ENCODE results near the gene ZNF212. TPM values are rescaled to one million over a fixed set of nuclear protein-coding genes. Genes with fewer than 3 reads are reported as not detected.

ZNF212 gene
- total and polyA plus RNA-seq, 9 of the 15 experiments (the other 6 are each of a cell fraction or from before 2014, with no cell fraction given), result 1.8 to 21.4 (median 7.2) TPM

DNA sequence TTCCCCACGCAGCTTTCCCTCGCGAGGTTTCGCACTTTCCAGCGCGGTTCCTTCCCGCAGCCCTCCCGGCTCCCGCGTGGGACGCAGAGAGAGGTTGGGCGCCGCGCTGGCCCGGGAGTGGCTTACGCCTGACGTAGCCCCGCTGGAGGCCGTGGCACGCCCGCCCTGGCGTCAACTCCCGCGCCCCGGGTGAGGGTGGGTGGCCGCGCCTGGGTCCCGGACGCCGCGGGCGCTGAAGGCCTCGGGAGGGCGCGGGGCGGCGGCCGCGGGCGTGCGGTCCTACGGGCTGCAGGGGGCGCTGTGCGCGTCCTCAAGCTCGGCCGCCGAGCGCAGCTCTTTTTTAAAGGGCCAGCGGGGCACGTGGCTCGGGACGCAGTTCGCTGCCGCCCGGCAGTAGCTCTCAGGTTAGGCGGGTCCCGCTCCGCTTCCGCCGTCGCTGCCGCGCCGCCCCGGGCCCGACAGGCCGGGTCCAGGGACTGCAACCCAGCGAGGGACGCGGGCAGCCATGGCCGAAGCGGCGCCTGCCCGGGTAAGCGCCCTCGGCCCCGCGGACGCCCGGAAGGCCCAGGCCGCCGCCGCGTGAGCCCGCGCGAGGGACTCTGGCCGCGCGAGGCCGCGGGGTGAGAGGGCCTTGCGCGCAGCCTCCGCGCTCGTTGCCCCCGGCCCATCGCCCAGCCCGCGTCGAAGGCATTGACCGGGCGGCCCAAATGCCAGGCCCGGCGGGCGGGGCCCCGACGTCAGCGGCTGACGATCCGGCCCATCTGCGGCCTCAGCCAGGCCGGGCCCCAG, 22.6 kb downstream of the ZNF212 start, which contains the start of gene ZNF783 (continued):
- 0 out of 2 replicates have a peak, but pooled peaks have one; percentile 51 for TF ChIP-seq RERE (CRISPR knock-in tag; IDR thresholded peaks at IDR 0.05; ENCODE audit: borderline replicate concordance)
- TF ChIP-seq EHMT2 (IDR thresholded peaks at IDR 0.05), result no peak
- no peak for TF ChIP-seq CBX8 (IDR thresholded peaks at IDR 0.05; ENCODE audit: borderline replicate concordance, extremely low read depth, low read depth, low read length, poor library complexity, severe bottlenecking)
- TF ChIP-seq USF2 (CRISPR knock-in tag; IDR thresholded peaks at IDR 0.05), result peak; percentile 69
- TF ChIP-seq ZNF449 (CRISPR knock-in tag; IDR thresholded peaks at IDR 0.05), result 0 out of 2 replicates have a peak, but pooled peaks have one; percentile 21
- no peak for TF ChIP-seq KLF16 (IDR thresholded peaks at IDR 0.05)
- TF ChIP-seq, protein P1, sequence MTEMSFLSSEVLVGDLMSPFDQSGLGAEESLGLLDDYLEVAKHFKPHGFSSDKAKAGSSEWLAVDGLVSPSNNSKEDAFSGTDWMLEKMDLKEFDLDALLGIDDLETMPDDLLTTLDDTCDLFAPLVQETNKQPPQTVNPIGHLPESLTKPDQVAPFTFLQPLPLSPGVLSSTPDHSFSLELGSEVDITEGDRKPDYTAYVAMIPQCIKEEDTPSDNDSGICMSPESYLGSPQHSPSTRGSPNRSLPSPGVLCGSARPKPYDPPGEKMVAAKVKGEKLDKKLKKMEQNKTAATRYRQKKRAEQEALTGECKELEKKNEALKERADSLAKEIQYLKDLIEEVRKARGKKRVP (CRISPR knock-in tag; IDR thresholded peaks at IDR 0.05), result no peak
- no peak for TF ChIP-seq TEAD4 (IDR thresholded peaks at IDR 0.05; ENCODE audit: low read length)
- peak; percentile 12; the same call in 1 of the 2 replicates for TF ChIP-seq TEAD4 (CRISPR knock-in tag; IDR thresholded peaks at IDR 0.05; ENCODE audit: borderline replicate concordance)
- TF ChIP-seq MBD2 (IDR thresholded peaks at IDR 0.05; ENCODE audit: borderline replicate concordance, low read depth), result no peak
- no peak for TF ChIP-seq CBFB (CRISPR knock-in tag; IDR thresholded peaks at IDR 0.05)
- TF ChIP-seq MIER1 (IDR thresholded peaks at IDR 0.05; ENCODE audit: low read depth), result no peak
- no peak for TF ChIP-seq NCOA4 (IDR thresholded peaks at IDR 0.05; ENCODE audit: partially characterized antibody)
- TF ChIP-seq HDAC3 (IDR thresholded peaks at IDR 0.05; ENCODE audit: borderline replicate concordance, partially characterized antibody), result no peak
- peak; percentile 62 to 88 for TF ChIP-seq MNT (conservative IDR thresholded peaks at IDR 0.05)

Data from K562 (cell line).